Mesenchymal stem cell (in vitro differentiated cells and primary cell): ENCODE data around the gene BRD4. TPM values are rescaled to one million over a fixed set of nuclear protein-coding genes. Genes with fewer than 3 reads are reported as not detected.

Experiments used
- DNase-seq: peaks from one replicate; pipeline ENCODE4 v3.0.0-alpha.2; 2013
- H2AFZ ChIP-seq: one replicate; pipeline ENCODE4 v1.6.1; 2013; ENCODE audit warnings: low read depth, mild to moderate bottlenecking, control low read depth, inconsistent platforms, low read length, moderate library complexity
- H2AK5ac ChIP-seq: 2 replicates; pipeline ENCODE4 v1.6.1; 2013; ENCODE audit warnings: low read length, moderate library complexity, mild to moderate bottlenecking, inconsistent platforms; ENCODE audit not compliant: severe bottlenecking
- H2BK120ac ChIP-seq: one replicate; pipeline ENCODE4 v1.6.1; 2013; ENCODE audit warnings: low read depth, mild to moderate bottlenecking, inconsistent platforms, low read length, moderate library complexity
- H2BK12ac ChIP-seq, 2 experiments: one replicate each; pipeline ENCODE4 v1.6.1; 2013; ENCODE audit warnings: inconsistent platforms in 2 of 2, low read length in 2 of 2, mild to moderate bottlenecking in 2 of 2, moderate library complexity in 2 of 2, control low read depth in 1 of 2
- H2BK15ac ChIP-seq: one replicate; pipeline ENCODE4 v1.6.1; 2013; ENCODE audit warnings: mild to moderate bottlenecking, low read depth, inconsistent platforms; ENCODE audit not compliant: poor library complexity, severe bottlenecking
- H2BK5ac ChIP-seq: 2 replicates; pipeline ENCODE4 v1.6.1; 2013; ENCODE audit warnings: low read depth, mild to moderate bottlenecking, low read length, control low read depth, inconsistent platforms; ENCODE audit not compliant: poor library complexity, severe bottlenecking
- H3K14ac ChIP-seq, 2 experiments: one replicate each; pipeline ENCODE4 v1.6.1; 2013; ENCODE audit warnings: inconsistent platforms in 2 of 2, low read length in 2 of 2, control low read depth in 1 of 2, mild to moderate bottlenecking in 1 of 2, moderate library complexity in 1 of 2
- H3K18ac ChIP-seq, 2 experiments: one replicate each; pipeline ENCODE4 v1.6.1; 2013; ENCODE audit warnings: inconsistent platforms in 2 of 2, low read length in 2 of 2, control low read depth in 1 of 2, low read depth in 1 of 2, mild to moderate bottlenecking in 1 of 2
- H3K23ac ChIP-seq, 2 experiments: one replicate each; pipeline ENCODE4 v1.6.1; 2013; ENCODE audit warnings: inconsistent platforms in 2 of 2, low read length in 2 of 2, mild to moderate bottlenecking in 2 of 2, moderate library complexity in 2 of 2, control low read depth in 1 of 2
- H3K27ac ChIP-seq: 2 replicates; pipeline ENCODE4 v1.5.1; 2013; ENCODE audit warnings: mild to moderate bottlenecking, moderate library complexity, low read length, control low read depth, inconsistent platforms; ENCODE audit not compliant: poor library complexity, severe bottlenecking
- H3K27me3 ChIP-seq, 2 experiments: 2 replicates each; pipeline versions ENCODE4 v1.6.1 to v1.7.0; 2013; ENCODE audit warnings: low read length in 2 of 2, mild to moderate bottlenecking in 2 of 2, moderate library complexity in 2 of 2, control low read depth in 1 of 2, inconsistent platforms in 1 of 2; ENCODE audit not compliant: control insufficient read depth in 1 of 2, insufficient read depth in 1 of 2
- H3K36me3 ChIP-seq, 2 experiments: 2 replicates each; pipeline versions ENCODE4 v1.6.1 to v1.7.0; 2013; ENCODE audit warnings: low read length in 2 of 2, control low read depth in 1 of 2, inconsistent platforms in 1 of 2, low read depth in 1 of 2, mild to moderate bottlenecking in 1 of 2; ENCODE audit not compliant: insufficient read depth in 2 of 2, control insufficient read depth in 1 of 2
- H3K4ac ChIP-seq, 2 experiments: one replicate each; pipeline ENCODE4 v1.6.1; 2013; ENCODE audit warnings: inconsistent platforms in 2 of 2, low read length in 2 of 2, mild to moderate bottlenecking in 2 of 2, moderate library complexity in 2 of 2, control low read depth in 1 of 2, low read depth in 1 of 2
- H3K4me1 ChIP-seq: 2 replicates; pipeline ENCODE4 v1.6.1; 2013; ENCODE audit warnings: low read depth, low read length, control low read depth; ENCODE audit not compliant: control insufficient read depth, insufficient read depth
- H3K4me2 ChIP-seq: 2 replicates; pipeline ENCODE4 v1.6.1; 2013; ENCODE audit warnings: low read length, mild to moderate bottlenecking, inconsistent platforms; ENCODE audit not compliant: poor library complexity, severe bottlenecking
- H3K4me3 ChIP-seq, 2 experiments: 2 replicates each; pipeline versions ENCODE4 v1.5.1 to v1.7.0; 2013; ENCODE audit warnings: low read length in 2 of 2, mild to moderate bottlenecking in 2 of 2, control low read depth in 1 of 2, low read depth in 1 of 2; ENCODE audit not compliant: insufficient read depth in 1 of 2
- H3K79me1 ChIP-seq: replicated peaks from 2 replicates; pipeline ENCODE4 v1.6.1; 2013; ENCODE audit warnings: mild to moderate bottlenecking, control low read depth, low read length, inconsistent platforms; ENCODE audit not compliant: poor library complexity, severe bottlenecking
- H3K9ac ChIP-seq: 2 replicates; pipeline ENCODE4 v1.7.0; 2013; ENCODE audit warnings: mild to moderate bottlenecking, low read length, moderate library complexity
- H3K9me3 ChIP-seq: 2 replicates; pipeline ENCODE4 v1.7.0; 2013; ENCODE audit warnings: mild to moderate bottlenecking, low read length; ENCODE audit not compliant: control insufficient read depth
- H4K8ac ChIP-seq: one replicate; pipeline ENCODE4 v1.6.1; 2013; ENCODE audit warnings: inconsistent platforms, mild to moderate bottlenecking, low read length, moderate library complexity
- H4K91ac ChIP-seq: one replicate; pipeline ENCODE4 v1.6.1; 2013; ENCODE audit warnings: mild to moderate bottlenecking, low read length, inconsistent platforms
- WGBS: methylation state at CpG from one replicate; pipeline ENCODE4 v1.1.7; 2013; ENCODE audit warnings: mixed read lengths; 5-methylcytosine and 5-hydroxymethylcytosine counted together
- polyA plus RNA-seq, 2 experiments: library from polyadenylated mRNA; stranded (reverse); fragments of 200-250 nt; gene quantifications; one replicate each; pipeline ENCODE4 v1.2.3, GENCODE V29; 2013

BRD4 gene
- polyA plus RNA-seq (2013, experiment 1 of 2): 59.9 TPM
- polyA plus RNA-seq (2013, experiment 2 of 2): 57.1 TPM

DNA sequence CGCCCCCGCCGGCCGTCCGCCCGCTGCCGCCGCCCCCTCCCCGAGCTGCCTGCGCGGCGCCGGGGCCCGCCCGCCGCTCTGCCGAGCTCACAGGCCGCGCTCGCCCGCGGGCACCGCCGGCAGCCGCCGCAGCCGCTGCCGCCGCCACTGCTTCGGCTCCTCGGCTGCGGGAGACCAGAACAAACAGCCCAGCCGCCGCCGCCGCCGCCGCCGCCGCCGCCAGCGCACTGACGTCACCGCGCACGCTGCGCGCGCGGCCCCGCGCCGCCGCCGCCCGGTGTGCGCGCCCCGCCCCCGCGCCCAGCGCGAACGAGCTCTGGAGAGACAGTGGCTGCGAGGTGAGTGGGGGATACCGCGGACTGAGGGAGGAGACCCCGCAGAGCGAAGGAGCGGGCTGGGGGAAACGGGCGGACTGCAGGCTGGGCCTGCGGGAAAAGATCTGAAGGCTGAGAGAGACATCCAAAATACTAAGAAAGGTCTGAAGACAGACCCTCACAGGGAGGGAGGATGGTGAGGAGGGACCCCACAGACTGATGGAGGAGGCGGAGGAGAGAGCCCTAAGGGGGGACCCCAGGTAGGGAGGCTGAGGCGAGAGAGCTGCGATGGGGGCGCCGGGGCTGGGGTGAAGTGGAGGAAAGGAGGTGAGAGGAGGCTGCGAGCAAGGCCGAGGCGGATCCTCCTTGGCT is at the start of gene BRD4:
Gene BRD4 (minus strand): TSS at position 229 of the 686 bp plus-strand sequence. CDS start 59,440 bp downstream, outside the sequence.
- under 1% methylated on average over 44 of the region's 81 CpGs for WGBS

DNA sequence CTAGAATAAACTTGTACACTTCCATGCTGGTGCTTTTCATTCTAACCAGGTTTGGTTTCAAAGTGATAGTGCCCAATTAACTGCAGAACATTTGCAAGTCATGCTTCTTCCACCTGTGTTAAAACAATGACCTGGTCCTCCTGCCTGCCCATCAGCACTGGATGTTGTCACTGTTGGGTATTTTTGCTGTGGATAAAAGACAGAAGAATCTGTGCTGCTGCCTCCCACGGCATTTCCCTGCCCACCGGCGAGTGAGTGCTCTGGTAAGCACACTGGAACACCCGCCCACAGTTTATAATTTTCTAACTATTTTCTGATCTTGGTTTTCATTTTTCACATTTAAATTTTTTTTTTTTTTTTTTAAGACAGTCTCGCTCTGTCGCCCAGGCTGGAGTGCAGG is 49.5 kb upstream of the BRD4 start:
- H2BK12ac ChIP-seq: peak overlapping the region in 1 of 2 experiments; percentile 55
- H2BK15ac ChIP-seq: no peak overlapping the region
- no peak overlapping the region for H3K4ac ChIP-seq
- H3K23ac ChIP-seq: no peak overlapping the region
- H3K4me3 ChIP-seq: no peak overlapping the region
- peaks cover 11 to 26% of the 10 kb centered on the region in 2 experiments for H3K36me3 ChIP-seq
- H3K9ac ChIP-seq: no peak overlapping the region
- peaks cover 13% of the 10 kb centered on the region for H3K79me1 ChIP-seq
- H2BK5ac ChIP-seq: no peak overlapping the region
- H4K91ac ChIP-seq: no peak overlapping the region
- H3K9me3 ChIP-seq: no peaks in the 10 kb centered on the region
- H3K27ac ChIP-seq: peak overlapping the region; percentile 7
- no peak overlapping the region for H2BK120ac ChIP-seq
- no peak overlapping the region for H3K14ac ChIP-seq
- H2AFZ ChIP-seq: no peak overlapping the region
- WGBS: 98% methylated on average over 5 of the region's 6 CpGs
- H3K27me3 ChIP-seq: no peaks in the 10 kb centered on the region
- no peak overlapping the region for H3K18ac ChIP-seq
- H2AK5ac ChIP-seq: no peak overlapping the region
- peaks cover 16% of the 10 kb centered on the region for H3K4me1 ChIP-seq
- no peak overlapping the region for H3K4me2 ChIP-seq
- no peak overlapping the region for H4K8ac ChIP-seq
- DNase-seq: no peak

More for the DNA sequence above, at the start of gene BRD4:
- Histone ChIP-seq H4K8ac (peak within 1 kb of the TSS; percentile 94), H3K23ac (peak within 1 kb of the TSS; percentile 79 to 100), H3K27me3 (no peaks in the 10 kb centered on the region), H2BK5ac (peak within 1 kb of the TSS; percentile 90), H3K9me3 (no peaks in the 10 kb centered on the region), H3K4ac (peak within 1 kb of the TSS; percentile 94 to 98), H3K9ac (peak within 1 kb of the TSS; percentile 98), H2AFZ (peak within 1 kb of the TSS; percentile 85), H3K27ac (peak within 1 kb of the TSS; percentile 51), H3K4me1 (peaks cover 14% of the 10 kb centered on the region), H4K91ac (peak within 1 kb of the TSS; percentile 90), H3K4me2 (peak within 1 kb of the TSS; percentile 99), H3K14ac (peak within 1 kb of the TSS; percentile 92 to 100), H2BK120ac (peak within 1 kb of the TSS; percentile 94), H3K4me3 (peak within 1 kb of the TSS; percentile 98 to 100), H2AK5ac (peak within 1 kb of the TSS; percentile 13), H2BK15ac (peak within 1 kb of the TSS; percentile 83), H3K36me3 (no peaks in the 10 kb centered on the region), H2BK12ac (peak within 1 kb of the TSS; percentile 49 to 89), H3K18ac (peak within 1 kb of the TSS; percentile 98 to 99), H3K79me1 (peaks cover 12% of the 10 kb centered on the region)
- DNase-seq: peak; percentile 59

DNA sequence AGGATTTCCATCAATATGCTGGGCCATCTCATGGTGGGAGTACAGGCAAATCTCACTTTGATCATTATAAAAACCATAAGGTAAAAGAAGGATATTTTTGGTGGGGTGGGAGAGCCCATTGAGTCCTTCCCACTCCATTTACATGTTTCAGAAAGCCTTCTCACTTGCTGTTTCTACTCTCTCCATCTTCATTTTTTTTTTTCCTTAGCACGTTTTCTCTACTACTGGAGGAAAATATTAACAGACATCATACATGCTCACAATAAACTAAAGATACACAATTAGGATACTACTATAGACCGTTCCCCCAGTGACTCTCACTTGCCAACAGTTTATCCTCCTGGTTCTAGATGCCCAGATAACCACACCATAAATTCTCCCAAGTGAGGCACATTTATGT is 49.1 kb upstream of the BRD4 start:
- no peak for DNase-seq
- Histone ChIP-seq H3K9ac (no peak overlapping the region), H2BK120ac (no peak overlapping the region), H3K4me1 (peaks cover 19% of the 10 kb centered on the region), H3K4me2 (no peak overlapping the region), H2AFZ (no peak overlapping the region), H4K91ac (no peak overlapping the region), H3K27ac (peak overlapping the region; percentile 28), H4K8ac (no peak overlapping the region), H3K9me3 (no peaks in the 10 kb centered on the region), H2BK12ac (no peak overlapping the region), H2BK5ac (no peak overlapping the region), H3K36me3 (peaks cover 7 to 23% of the 10 kb centered on the region in 2 experiments), H3K14ac (no peak overlapping the region), H3K27me3 (no peaks in the 10 kb centered on the region), H2AK5ac (peak overlapping the region; percentile 53), H2BK15ac (no peak overlapping the region), H3K4ac (no peak overlapping the region), H3K4me3 (no peak overlapping the region), H3K23ac (no peak overlapping the region), H3K18ac (no peak overlapping the region), H3K79me1 (peaks cover 11% of the 10 kb centered on the region)
- 82% methylated on average over 2 of the region's 2 CpGs for WGBS

DNA sequence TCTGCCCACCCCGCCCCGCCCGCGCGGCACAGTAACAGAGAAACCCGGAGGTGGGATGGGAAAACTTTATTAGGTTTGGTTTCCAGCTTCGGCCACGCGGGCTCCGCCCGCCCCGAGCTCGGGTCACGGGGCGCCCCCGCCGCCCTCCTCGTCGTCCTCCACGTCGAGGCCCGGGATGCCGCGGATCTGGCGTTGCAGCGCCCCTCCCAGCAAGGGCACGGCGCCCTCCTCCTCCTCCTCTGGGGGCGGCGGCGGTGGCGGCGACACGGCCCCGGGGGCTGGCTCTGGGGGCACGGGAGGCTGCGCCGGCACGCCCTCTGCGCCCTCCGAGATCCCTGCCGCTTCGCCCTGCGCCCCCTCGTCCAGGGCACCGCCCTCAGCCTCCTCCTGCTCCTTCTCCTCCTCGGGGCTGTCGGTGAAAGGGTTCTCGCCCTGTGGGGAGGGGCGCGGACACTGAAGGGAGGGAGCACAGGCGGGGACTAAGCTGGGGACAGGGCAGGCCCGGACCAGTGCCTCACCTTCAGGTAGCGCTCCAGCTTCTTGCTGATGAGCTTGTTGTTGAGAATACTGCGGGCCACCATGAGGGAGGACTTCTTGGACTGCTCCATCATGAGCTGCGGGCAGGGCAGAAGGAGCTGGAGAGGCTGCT is 47.8 kb upstream of the BRD4 start:
- Histone ChIP-seq H3K79me1 (peaks cover 9% of the 10 kb centered on the region), H3K9me3 (no peaks in the 10 kb centered on the region), H3K18ac (peak overlapping the region; percentile 89 to 96), H3K27ac (peak overlapping the region; percentile 64), H3K4me3 (peak overlapping the region; percentile 73 to 86), H3K4me1 (peaks cover 22% of the 10 kb centered on the region), H3K4ac (peak overlapping the region; percentile 90 to 91), H2BK120ac (peak overlapping the region; percentile 71), H2AFZ (peak overlapping the region; percentile 91), H3K27me3 (no peaks in the 10 kb centered on the region), H3K9ac (peak overlapping the region; percentile 90), H3K14ac (peak overlapping the region in 1 of 2 experiments; percentile 100), H3K4me2 (peak overlapping the region; percentile 87), H4K8ac (peak overlapping the region; percentile 63), H4K91ac (peak overlapping the region; percentile 22), H3K36me3 (peaks cover 7 to 20% of the 10 kb centered on the region in 2 experiments), H3K23ac (peak overlapping the region in 1 of 2 experiments; percentile 50), H2AK5ac (no peak overlapping the region), H2BK15ac (no peak overlapping the region), H2BK5ac (peak overlapping the region; percentile 57), H2BK12ac (peak overlapping the region in 1 of 2 experiments; percentile 87)
- DNase-seq: peak; percentile 51
- WGBS: 2% methylated on average over 29 of the region's 56 CpGs
